Liver (tissue), 9 donors: ENCODE results near the gene NUDT1. TPM values are rescaled to one million over a fixed set of nuclear protein-coding genes. Genes with fewer than 3 reads are reported as not detected.

Source experiments
- DNase-seq: peaks from one replicate; pipeline ENCODE4 v3.0.0-alpha.2; 2017; ENCODE audit warnings: low spot score
- H3K27ac ChIP-seq, 2 donors: one replicate each; pipeline ENCODE4 v1.7.0; 2013; ENCODE audit warnings: inconsistent platforms in 2 of 2, low read length in 2 of 2, control low read depth in 1 of 2, low read depth in 1 of 2, mild to moderate bottlenecking in 1 of 2
- H3K27me3 ChIP-seq, 4 donors: one replicate each; pipeline versions ENCODE4 v1.6.1 to v1.7.0; 2013; ENCODE audit warnings: low read length in 3 of 4, inconsistent platforms in 1 of 4, mild to moderate bottlenecking in 1 of 4, moderate library complexity in 1 of 4; ENCODE audit not compliant: control insufficient read depth in 4 of 4, insufficient read depth in 4 of 4
- H3K36me3 ChIP-seq, 4 donors: one replicate each; pipeline versions ENCODE4 v1.6.1 to v1.7.0; 2013; ENCODE audit warnings: low read length in 3 of 4, mild to moderate bottlenecking in 3 of 4, low read depth in 1 of 4, moderate library complexity in 1 of 4; ENCODE audit not compliant: control insufficient read depth in 4 of 4, insufficient read depth in 3 of 4
- H3K4me1 ChIP-seq, 4 donors: one replicate each; pipeline versions ENCODE4 v1.6.1 to v1.7.0; 2013; ENCODE audit warnings: low read length in 3 of 4, mild to moderate bottlenecking in 3 of 4, moderate library complexity in 1 of 4; ENCODE audit not compliant: control insufficient read depth in 4 of 4, insufficient read depth in 4 of 4
- H3K4me3 ChIP-seq, 3 donors: one replicate each; pipeline versions ENCODE4 v1.6.1 to v1.7.0; 2013; ENCODE audit warnings: low read length in 3 of 3, control low read depth in 1 of 3, low read depth in 1 of 3, mild to moderate bottlenecking in 1 of 3
- H3K9ac ChIP-seq, 2 donors: one replicate each; pipeline ENCODE4 v1.7.0; 2013; ENCODE audit warnings: low read length in 2 of 2, mild to moderate bottlenecking in 2 of 2, moderate library complexity in 2 of 2, control low read depth in 1 of 2, low read depth in 1 of 2
- H3K9me3 ChIP-seq, 4 donors: one replicate each; pipeline versions ENCODE4 v1.6.1 to v1.7.0; 2013; ENCODE audit warnings: low read length in 3 of 4; ENCODE audit not compliant: control insufficient read depth in 4 of 4
- EGR1 ChIP-seq, 2 donors: IDR thresholded peaks; 2 replicates each; pipeline ENCODE4 v1.6.1; 2016 to 2018; ENCODE audit warnings: antibody characterized with exemption in 2 of 2, low read depth in 2 of 2
- FOXA1 ChIP-seq: IDR thresholded peaks from 2 replicates; pipeline ENCODE4 v1.6.1; 2016; ENCODE audit warnings: antibody characterized with exemption
- FOXA2 ChIP-seq: IDR thresholded peaks from 2 replicates; pipeline ENCODE4 v1.6.1; 2016; ENCODE audit warnings: antibody characterized with exemption
- GABPA ChIP-seq, 2 donors: IDR thresholded peaks in 1 of 2; conservative IDR thresholded peaks in 1 of 2; 2 replicates each; pipeline ENCODE4 v1.6.1; 2016; ENCODE audit warnings: antibody characterized with exemption in 2 of 2, mild to moderate bottlenecking in 1 of 2, moderate library complexity in 1 of 2
- HNF4A ChIP-seq, 2 donors: conservative IDR thresholded peaks; 2 replicates each; pipeline ENCODE4 v1.6.1; 2016; ENCODE audit warnings: antibody characterized with exemption in 2 of 2, mild to moderate bottlenecking in 2 of 2
- HNF4G ChIP-seq: IDR thresholded peaks from 2 replicates; pipeline ENCODE4 v1.6.1; 2016; ENCODE audit warnings: antibody characterized with exemption
- JUND ChIP-seq, 2 donors: IDR thresholded peaks; 2 replicates each; pipeline ENCODE4 v1.6.1; 2016; ENCODE audit warnings: antibody characterized with exemption in 2 of 2
- NR2F2 ChIP-seq: IDR thresholded peaks from 2 replicates; pipeline ENCODE4 v1.6.1; 2016; ENCODE audit warnings: antibody characterized with exemption
- RAD21 ChIP-seq, 2 donors: IDR thresholded peaks; 2 replicates each; pipeline ENCODE4 v1.6.1; 2016; ENCODE audit warnings: antibody characterized with exemption in 2 of 2, mild to moderate bottlenecking in 2 of 2
- RXRA ChIP-seq, 2 donors: IDR thresholded peaks; 2 replicates each; pipeline ENCODE4 v1.6.1; 2017 to 2018; ENCODE audit warnings: antibody characterized with exemption in 2 of 2, mild to moderate bottlenecking in 1 of 2
- SP1 ChIP-seq: IDR thresholded peaks from 2 replicates; pipeline ENCODE4 v1.6.1; 2018; ENCODE audit warnings: antibody characterized with exemption, mild to moderate bottlenecking
- TAF1 ChIP-seq: conservative IDR thresholded peaks from 2 replicates; pipeline ENCODE4 v1.6.1; 2016; ENCODE audit warnings: antibody characterized with exemption, mild to moderate bottlenecking
- YY1 ChIP-seq: IDR thresholded peaks from 2 replicates; pipeline ENCODE4 v1.6.1; 2016; ENCODE audit warnings: antibody characterized with exemption, mild to moderate bottlenecking
- WGBS: extraction: QIAGEN DNeasy Blood & Tissue Kit; methylation state at CpG from one replicate; pipeline ENCODE4 v1.1.7; 2013; 5-methylcytosine and 5-hydroxymethylcytosine counted together
- polyA plus RNA-seq, 2 donors: library from polyadenylated mRNA; stranded (reverse) in 1 of 2; unstranded in 1 of 2; fragments of 200-250 nt in 1 of 2; fragments of >200 nt in 1 of 2; fragmentation: Nextera tagmentation in 1 of 2; extraction: Ambion mirVana in 1 of 2; gene quantifications; one replicate each; pipeline versions ENCODE4 v1.2.1 to v1.2.3, GENCODE V29; 2013 to 2015
- total RNA-seq, 2 donors: library from RNA; depleted of rRNA; stranded (reverse); fragments of >200 nt; gene quantifications; one replicate each; pipeline ENCODE4 v1.2.3, GENCODE V29; 2014
- TF ChIP-seq, protein P1 (sequence below): IDR thresholded peaks from 2 replicates; pipeline ENCODE4 v1.6.1; 2016; ENCODE audit warnings: antibody characterized with exemption
- TF ChIP-seq, protein P2 (sequence below): IDR thresholded peaks from 2 replicates; pipeline ENCODE4 v1.6.1; 2016; ENCODE audit warnings: antibody characterized with exemption
- TF ChIP-seq, protein P3 (sequence below): fragments of 150-350 bp; IDR thresholded peaks from 2 replicates; pipeline ENCODE4 v1.5.1; 2017; ENCODE audit warnings: improper control_type of control experiment, low read depth, low read length; ENCODE audit not compliant: missing input control
- TF ChIP-seq, protein P4 (sequence below): IDR thresholded peaks from 2 replicates; pipeline ENCODE4 v1.6.1; 2016; ENCODE audit warnings: antibody characterized with exemption
- TF ChIP-seq, protein P5 (sequence below): IDR thresholded peaks from 2 replicates; pipeline ENCODE4 v1.6.1; 2016; ENCODE audit warnings: antibody characterized with exemption, mild to moderate bottlenecking
- donor health status: healthy.
- donor health status: healthy.
- donor health status: healthy.
- donor health status: healthy.
- donor health status: healthy.

Gene NUDT1
- total and polyA plus RNA-seq, 4 donors, result 1.0 to 22.3 (median 3.1) TPM

DNA sequence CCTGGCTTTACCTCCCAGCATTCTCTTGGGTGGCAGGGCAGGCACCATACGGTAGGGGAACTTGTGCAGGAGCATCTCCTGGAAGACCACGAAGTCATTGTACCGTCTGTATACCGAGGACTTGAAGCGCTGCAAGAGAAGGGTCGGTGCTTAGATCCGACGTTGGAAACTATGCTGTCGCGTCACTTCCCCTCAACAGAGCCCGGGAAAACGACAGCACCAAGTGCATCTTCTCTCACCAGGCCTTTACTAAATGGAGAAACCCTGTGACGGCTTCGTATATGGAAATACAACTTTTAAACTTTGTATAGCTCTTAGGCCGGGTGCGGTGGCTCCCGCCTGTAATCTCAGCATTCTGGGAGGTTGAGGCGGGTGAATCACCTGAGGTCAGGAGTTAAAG is 33.1 kb downstream of the NUDT1 start:
- peaks cover 0 to 16% (median 7%) of the 10 kb centered on the region in 4 donors for H3K36me3 ChIP-seq
- TF ChIP-seq RAD21 (IDR thresholded peaks at IDR 0.05) (no peak), FOXA2 (no peak), RXRA (IDR thresholded peaks at IDR 0.05) (no peak), HNF4G (no peak), YY1 (no peak), TAF1 (no peak), NR2F2 (no peak), FOXA1 (no peak), GABPA (IDR thresholded peaks at IDR 0.05 in 1 of 2, conservative IDR thresholded peaks at IDR 0.05 in 1 of 2) (no peak), HNF4A (conservative IDR thresholded peaks at IDR 0.05) (no peak), JUND (IDR thresholded peaks at IDR 0.05) (no peak), EGR1 (IDR thresholded peaks at IDR 0.05; ENCODE audit: low read depth in 2 of 2) (no peak), SP1 (no peak)
- TF ChIP-seq, protein P1, sequence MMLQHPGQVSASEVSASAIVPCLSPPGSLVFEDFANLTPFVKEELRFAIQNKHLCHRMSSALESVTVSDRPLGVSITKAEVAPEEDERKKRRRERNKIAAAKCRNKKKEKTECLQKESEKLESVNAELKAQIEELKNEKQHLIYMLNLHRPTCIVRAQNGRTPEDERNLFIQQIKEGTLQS, result no peak
- TF ChIP-seq, protein P2, sequence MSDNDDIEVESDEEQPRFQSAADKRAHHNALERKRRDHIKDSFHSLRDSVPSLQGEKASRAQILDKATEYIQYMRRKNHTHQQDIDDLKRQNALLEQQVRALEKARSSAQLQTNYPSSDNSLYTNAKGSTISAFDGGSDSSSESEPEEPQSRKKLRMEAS, result no peak
- TF ChIP-seq, protein P3, sequence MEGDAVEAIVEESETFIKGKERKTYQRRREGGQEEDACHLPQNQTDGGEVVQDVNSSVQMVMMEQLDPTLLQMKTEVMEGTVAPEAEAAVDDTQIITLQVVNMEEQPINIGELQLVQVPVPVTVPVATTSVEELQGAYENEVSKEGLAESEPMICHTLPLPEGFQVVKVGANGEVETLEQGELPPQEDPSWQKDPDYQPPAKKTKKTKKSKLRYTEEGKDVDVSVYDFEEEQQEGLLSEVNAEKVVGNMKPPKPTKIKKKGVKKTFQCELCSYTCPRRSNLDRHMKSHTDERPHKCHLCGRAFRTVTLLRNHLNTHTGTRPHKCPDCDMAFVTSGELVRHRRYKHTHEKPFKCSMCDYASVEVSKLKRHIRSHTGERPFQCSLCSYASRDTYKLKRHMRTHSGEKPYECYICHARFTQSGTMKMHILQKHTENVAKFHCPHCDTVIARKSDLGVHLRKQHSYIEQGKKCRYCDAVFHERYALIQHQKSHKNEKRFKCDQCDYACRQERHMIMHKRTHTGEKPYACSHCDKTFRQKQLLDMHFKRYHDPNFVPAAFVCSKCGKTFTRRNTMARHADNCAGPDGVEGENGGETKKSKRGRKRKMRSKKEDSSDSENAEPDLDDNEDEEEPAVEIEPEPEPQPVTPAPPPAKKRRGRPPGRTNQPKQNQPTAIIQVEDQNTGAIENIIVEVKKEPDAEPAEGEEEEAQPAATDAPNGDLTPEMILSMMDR, result no peak
- TF ChIP-seq, protein P4, sequence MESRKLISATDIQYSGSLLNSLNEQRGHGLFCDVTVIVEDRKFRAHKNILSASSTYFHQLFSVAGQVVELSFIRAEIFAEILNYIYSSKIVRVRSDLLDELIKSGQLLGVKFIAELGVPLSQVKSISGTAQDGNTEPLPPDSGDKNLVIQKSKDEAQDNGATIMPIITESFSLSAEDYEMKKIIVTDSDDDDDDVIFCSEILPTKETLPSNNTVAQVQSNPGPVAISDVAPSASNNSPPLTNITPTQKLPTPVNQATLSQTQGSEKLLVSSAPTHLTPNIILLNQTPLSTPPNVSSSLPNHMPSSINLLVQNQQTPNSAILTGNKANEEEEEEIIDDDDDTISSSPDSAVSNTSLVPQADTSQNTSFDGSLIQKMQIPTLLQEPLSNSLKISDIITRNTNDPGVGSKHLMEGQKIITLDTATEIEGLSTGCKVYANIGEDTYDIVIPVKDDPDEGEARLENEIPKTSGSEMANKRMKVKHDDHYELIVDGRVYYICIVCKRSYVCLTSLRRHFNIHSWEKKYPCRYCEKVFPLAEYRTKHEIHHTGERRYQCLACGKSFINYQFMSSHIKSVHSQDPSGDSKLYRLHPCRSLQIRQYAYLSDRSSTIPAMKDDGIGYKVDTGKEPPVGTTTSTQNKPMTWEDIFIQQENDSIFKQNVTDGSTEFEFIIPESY, result no peak
- TF ChIP-seq, protein P5, sequence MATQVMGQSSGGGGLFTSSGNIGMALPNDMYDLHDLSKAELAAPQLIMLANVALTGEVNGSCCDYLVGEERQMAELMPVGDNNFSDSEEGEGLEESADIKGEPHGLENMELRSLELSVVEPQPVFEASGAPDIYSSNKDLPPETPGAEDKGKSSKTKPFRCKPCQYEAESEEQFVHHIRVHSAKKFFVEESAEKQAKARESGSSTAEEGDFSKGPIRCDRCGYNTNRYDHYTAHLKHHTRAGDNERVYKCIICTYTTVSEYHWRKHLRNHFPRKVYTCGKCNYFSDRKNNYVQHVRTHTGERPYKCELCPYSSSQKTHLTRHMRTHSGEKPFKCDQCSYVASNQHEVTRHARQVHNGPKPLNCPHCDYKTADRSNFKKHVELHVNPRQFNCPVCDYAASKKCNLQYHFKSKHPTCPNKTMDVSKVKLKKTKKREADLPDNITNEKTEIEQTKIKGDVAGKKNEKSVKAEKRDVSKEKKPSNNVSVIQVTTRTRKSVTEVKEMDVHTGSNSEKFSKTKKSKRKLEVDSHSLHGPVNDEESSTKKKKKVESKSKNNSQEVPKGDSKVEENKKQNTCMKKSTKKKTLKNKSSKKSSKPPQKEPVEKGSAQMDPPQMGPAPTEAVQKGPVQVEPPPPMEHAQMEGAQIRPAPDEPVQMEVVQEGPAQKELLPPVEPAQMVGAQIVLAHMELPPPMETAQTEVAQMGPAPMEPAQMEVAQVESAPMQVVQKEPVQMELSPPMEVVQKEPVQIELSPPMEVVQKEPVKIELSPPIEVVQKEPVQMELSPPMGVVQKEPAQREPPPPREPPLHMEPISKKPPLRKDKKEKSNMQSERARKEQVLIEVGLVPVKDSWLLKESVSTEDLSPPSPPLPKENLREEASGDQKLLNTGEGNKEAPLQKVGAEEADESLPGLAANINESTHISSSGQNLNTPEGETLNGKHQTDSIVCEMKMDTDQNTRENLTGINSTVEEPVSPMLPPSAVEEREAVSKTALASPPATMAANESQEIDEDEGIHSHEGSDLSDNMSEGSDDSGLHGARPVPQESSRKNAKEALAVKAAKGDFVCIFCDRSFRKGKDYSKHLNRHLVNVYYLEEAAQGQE, result no peak

More for the DNA sequence above, 33.1 kb downstream of the NUDT1 start:
- Histone ChIP-seq H3K9ac (no peak overlapping the region), H3K4me3 (no peak overlapping the region), H3K27me3 (no peaks in the 10 kb centered on the region), H3K4me1 (peaks cover 0 to 4% (median 0%) of the 10 kb centered on the region in 4 donors), H3K9me3 (no peaks in the 10 kb centered on the region), H3K27ac (no peak overlapping the region)
- 89% methylated on average over 18 of the region's 18 CpGs for WGBS
- no peak for DNase-seq
